ENCODE measurements around the gene AMPH. TPM values are rescaled to one million over a fixed set of nuclear protein-coding genes. Genes with fewer than 3 reads are reported as not detected.
A peak's percentile ranks its signal among the peaks of the same experiment; 100 is the strongest.

The AMPH gene
- total and polyA plus RNA-seq, 2 experiments from 2014 or later, result 0.48 to 1.4 TPM

- Histone ChIP-seq H3K9me3 (ENCODE audit: low read depth) (no peaks in the 10 kb centered on the region), H3K27me3 (no peaks in the 10 kb centered on the region), H3K27ac (no peak overlapping the region), H3K4me3 (no peak overlapping the region), H3K4me1 (ENCODE audit: low read depth) (no peaks in the 10 kb centered on the region), H3K36me3 (no peaks in the 10 kb centered on the region)
- no peak for TF ChIP-seq CTCF (IDR thresholded peaks at IDR 0.05; ENCODE audit: low read depth, low read length)
- DNase-seq (ENCODE audit: low read depth in 1 of 2, low spot score in 1 of 2), result no peak
Measured at GRCh38 chr7:38565289-38565688, 65.9 kb downstream of the AMPH start.

- peak in 1 of 2 donors; percentile 16 for DNase-seq (ENCODE audit: low read depth in 1 of 2, low spot score in 1 of 2)
- Histone ChIP-seq H3K4me3 (no peak overlapping the region), H3K27me3 (no peaks in the 10 kb centered on the region), H3K27ac (no peak overlapping the region), H3K4me1 (ENCODE audit: low read depth) (no peaks in the 10 kb centered on the region), H3K9me3 (ENCODE audit: low read depth) (no peaks in the 10 kb centered on the region), H3K36me3 (no peaks in the 10 kb centered on the region)
- TF ChIP-seq CTCF (IDR thresholded peaks at IDR 0.05; ENCODE audit: low read depth, low read length), result no peak
Measured at GRCh38 chr7:38563741-38564140, 67.4 kb downstream of the AMPH start.

- no peaks in the 10 kb centered on the region for H3K27me3 ChIP-seq
- no peak for DNase-seq (ENCODE audit: low read depth in 1 of 2, low spot score in 1 of 2)
- no peaks in the 10 kb centered on the region for H3K9me3 ChIP-seq (ENCODE audit: low read depth)
- TF ChIP-seq CTCF (IDR thresholded peaks at IDR 0.05; ENCODE audit: low read depth, low read length), result peak; percentile 5
- no peak overlapping the region for H3K4me3 ChIP-seq
- no peaks in the 10 kb centered on the region for H3K4me1 ChIP-seq (ENCODE audit: low read depth)
- no peaks in the 10 kb centered on the region for H3K36me3 ChIP-seq
- no peak overlapping the region for H3K27ac ChIP-seq
Measured at GRCh38 chr7:38561166-38561565, 70.0 kb downstream of the AMPH start.

GRCh38 chr7:38558761-38559345, 72.3 kb downstream of the AMPH start:
- Histone ChIP-seq H3K27me3 (no peaks in the 10 kb centered on the region), H3K27ac (no peak overlapping the region), H3K36me3 (no peaks in the 10 kb centered on the region), H3K4me3 (no peak overlapping the region), H3K4me1 (ENCODE audit: low read depth) (no peaks in the 10 kb centered on the region), H3K9me3 (ENCODE audit: low read depth) (no peaks in the 10 kb centered on the region)
- TF ChIP-seq CTCF (IDR thresholded peaks at IDR 0.05; ENCODE audit: low read depth, low read length), result no peak
- no peak for DNase-seq (ENCODE audit: low read depth in 1 of 2, low spot score in 1 of 2)

GRCh38 chr7:38554586-38554985, 76.6 kb downstream of the AMPH start:
- H3K27ac ChIP-seq, result no peak overlapping the region
- H3K27me3 ChIP-seq, result no peaks in the 10 kb centered on the region
- DNase-seq (ENCODE audit: low read depth in 1 of 2, low spot score in 1 of 2), result no peak
- H3K9me3 ChIP-seq (ENCODE audit: low read depth), result no peaks in the 10 kb centered on the region
- no peaks in the 10 kb centered on the region for H3K4me1 ChIP-seq (ENCODE audit: low read depth)
- TF ChIP-seq CTCF (IDR thresholded peaks at IDR 0.05; ENCODE audit: low read depth, low read length), result no peak
- no peak overlapping the region for H3K4me3 ChIP-seq
- H3K36me3 ChIP-seq, result no peaks in the 10 kb centered on the region
